ENCODE measurements around the gene CYTH2. TPM values are rescaled to one million over a fixed set of nuclear protein-coding genes. Genes with fewer than 3 reads are reported as not detected.

CYTH2 gene
- total and polyA plus RNA-seq, 2 of the 8 experiments (the other 6 are each of a cell fraction or from before 2014, with no cell fraction given): 43.7 to 71.4 TPM

GRCh38 chr19:48450441-48450840, 18.7 kb upstream of the CYTH2 start:
- H3K4ac ChIP-seq (replicated peaks; ENCODE audit: insufficient read length, low read depth, low read length): no peak overlapping the region
- H2BK5ac ChIP-seq (ENCODE audit: low read depth, low read length): no peak overlapping the region
- H3K4me3 ChIP-seq (ENCODE audit: extremely low read depth in 1 of 4, insufficient read depth in 2 of 4, low read depth in 3 of 4, low read length in 4 of 4): no peak overlapping the region
- H3K79me1 ChIP-seq (ENCODE audit: low read depth, low read length): peaks cover 6% of the 10 kb centered on the region; the same call in 1 of the 2 replicates
- no peak overlapping the region for H2AK5ac ChIP-seq (ENCODE audit: low read depth, low read length)
- DNase-seq (ENCODE audit: low read depth in 1 of 2, low spot score in 2 of 2) (no peak), FAIRE-seq (no peak)
- WGBS, 2 experiments (ENCODE audit: extremely low coverage in 1 of 2, insufficient coverage in 1 of 2, insufficient read length in 1 of 2, insufficient replicate concordance in 2 of 2, low coverage in 1 of 2, low lambda C conversion rate in 2 of 2, missing lambda C conversion rate in 1 of 2): 96% methylated on average over 19 of the region's 23 CpGs; no CpG with 5 or more reads in 1 of the 2 experiments
- peaks cover 0 to 8% of the 10 kb centered on the region in 2 experiments; a peak in 2 of 4 replicates for H3K79me2 ChIP-seq (ENCODE audit: control insufficient read depth in 1 of 2, insufficient read depth in 2 of 2, low read length in 2 of 2)
- H2BK120ac ChIP-seq (replicated peaks; ENCODE audit: low read depth, low read length): no peak overlapping the region
- H3K23me2 ChIP-seq (ENCODE audit: low read depth, low read length): peaks cover 3% of the 10 kb centered on the region
- no peak overlapping the region for H4K91ac ChIP-seq (replicated peaks; ENCODE audit: insufficient read length, low read length)
- no peak for TF ChIP-seq KDM5A (IDR thresholded peaks at IDR 0.05; ENCODE audit: low read length)
- no peak for TF ChIP-seq ATF3 (IDR thresholded peaks at IDR 0.05; ENCODE audit: insufficient read depth, low read depth, low read length)
- no peak for TF ChIP-seq MAX (IDR thresholded peaks at IDR 0.05)
- TF ChIP-seq TAF7 (optimal IDR thresholded peaks at IDR 0.05; ENCODE audit: borderline replicate concordance, low read depth, low read length): no peak
- no peak for TF ChIP-seq CBX5 (IDR thresholded peaks at IDR 0.05; ENCODE audit: low read depth, low read length)
- TF ChIP-seq TEAD4 (IDR thresholded peaks at IDR 0.05; ENCODE audit: low read depth, low read length): no peak
- TF ChIP-seq TCF12 (IDR thresholded peaks at IDR 0.05; ENCODE audit: low read depth, low read length): no peak
- no peak for TF ChIP-seq HDAC2 (IDR thresholded peaks at IDR 0.05; ENCODE audit: borderline replicate concordance in 1 of 2, low read depth in 2 of 2, low read length in 2 of 2)
- TF ChIP-seq SIN3A (conservative IDR thresholded peaks at IDR 0.05 in 1 of 2, IDR thresholded peaks at IDR 0.05 in 1 of 2; ENCODE audit: low read depth in 1 of 2, low read length in 2 of 2): no peak
- TF ChIP-seq KDM4A (IDR thresholded peaks at IDR 0.05; ENCODE audit: low read depth, low read length, severe bottlenecking): no peak
- no peak for TF ChIP-seq RNF2 (IDR thresholded peaks at IDR 0.05; ENCODE audit: borderline replicate concordance, low read depth, low read length, missing control alignments, poor library complexity, severe bottlenecking)
- no peak for TF ChIP-seq SRF (IDR thresholded peaks at IDR 0.05; ENCODE audit: low read depth, low read length)
- no peak overlapping the region for H4K8ac ChIP-seq (ENCODE audit: extremely low read depth, insufficient read depth, low read length)
- H3K56ac ChIP-seq (replicated peaks; ENCODE audit: insufficient read length, low read depth, low read length): no peak overlapping the region
- no peak overlapping the region for H4K5ac ChIP-seq (ENCODE audit: insufficient read length, low read depth, low read length)
- CTCF ChIA-PET (ENCODE audit: partially characterized antibody): interaction anchor here (0.6 to 1.5 kb wide), 4 partner anchors 59 to 140 kb away, joined by 3 to 4 read pairs (median 3); partner anchors contain the start of gene KDELR1
- H3K27me3 ChIP-seq (replicated peaks in 1 of 4; ENCODE audit: control insufficient read depth in 3 of 4, extremely low read depth in 1 of 4, insufficient read depth in 3 of 4, low read length in 3 of 4): no peaks in the 10 kb centered on the region
- H2BK20ac ChIP-seq (ENCODE audit: low read length): no peak overlapping the region
- H3K36me3 ChIP-seq (ENCODE audit: control insufficient read depth in 2 of 4, insufficient read depth in 4 of 4, low read length in 3 of 4): peaks cover 26 to 64% (median 51%) of the 10 kb centered on the region in 4 experiments
- no peak overlapping the region for H2BK15ac ChIP-seq (ENCODE audit: low read length)
- H3K18ac ChIP-seq (ENCODE audit: extremely low read depth, low read length): no peak overlapping the region
- H3K4me1 ChIP-seq (replicated peaks in 1 of 4; ENCODE audit: control insufficient read depth in 3 of 4, insufficient read depth in 4 of 4, low read length in 3 of 4): peaks cover 0 to 1% (median 0%) of the 10 kb centered on the region in 4 experiments; a peak in 1 of 7 replicates
- H2BK12ac ChIP-seq (ENCODE audit: low read depth, low read length): no peak overlapping the region
- H3K9me3 ChIP-seq (ENCODE audit: insufficient read depth in 2 of 2, low read depth in 1 of 2, low read length in 1 of 2): no peaks in the 10 kb centered on the region
- no peak overlapping the region for H3K14ac ChIP-seq (ENCODE audit: insufficient read length)
- no peak overlapping the region for H3K23ac ChIP-seq (ENCODE audit: insufficient read length)
- H3K27ac ChIP-seq (ENCODE audit: low read depth, low read length): no peak overlapping the region
- peaks cover 0 to 22% of the 10 kb centered on the region in 2 experiments for H4K20me1 ChIP-seq (replicated peaks in 1 of 2; ENCODE audit: control insufficient read depth in 1 of 2, insufficient read depth in 2 of 2, low read length in 2 of 2)
- no peak overlapping the region for H3K9ac ChIP-seq (replicated peaks in 1 of 4; ENCODE audit: extremely low read depth in 1 of 4, low read depth in 3 of 4, low read length in 3 of 4)
- no peak overlapping the region for H3K4me2 ChIP-seq (ENCODE audit: insufficient read depth in 1 of 2, low read depth in 2 of 2, low read length in 2 of 2)
- H2AFZ ChIP-seq (ENCODE audit: low read length): no peak overlapping the region
- POLR2A ChIA-PET (ENCODE audit: partially characterized antibody): interaction anchor here (0.7 to 3.7 kb wide), 5 partner anchors 11 to 24 kb away, joined by 3 to 17 read pairs (median 5); no protein-coding TSS in a partner anchor
